Measurements from ENCODE around the gene FAM83C. TPM values are rescaled to one million over a fixed set of nuclear protein-coding genes. Genes with fewer than 3 reads are reported as not detected.

FAM83C gene
- polyA plus RNA-seq, 3 donors: not detected

DNA sequence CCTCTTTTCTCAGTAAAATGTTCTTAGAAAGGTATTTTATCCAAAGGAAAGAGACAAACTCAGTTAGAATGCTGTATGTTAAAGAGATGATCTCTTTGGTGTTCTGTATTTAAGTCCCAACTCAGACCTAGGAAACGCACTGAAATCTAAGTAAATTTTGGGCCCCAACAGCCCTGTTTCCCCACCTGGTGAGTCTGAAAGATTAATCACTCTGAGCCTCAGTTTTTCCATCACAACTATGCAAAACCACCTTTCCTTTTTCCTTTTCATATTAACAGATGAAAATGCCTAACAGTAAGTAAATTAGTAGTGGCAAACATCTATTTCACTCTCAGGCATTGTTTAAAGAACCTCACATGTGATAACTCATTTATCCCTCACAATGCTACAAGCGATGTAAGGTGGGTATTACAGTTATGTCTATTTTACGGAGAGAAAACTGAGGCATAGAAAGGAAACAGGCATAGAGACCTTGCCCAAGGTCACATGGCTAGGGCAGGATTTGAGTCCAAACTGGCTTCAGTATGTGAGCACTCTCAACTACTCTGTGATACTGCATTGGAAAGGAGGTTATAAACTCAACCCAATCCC lies 36.0 kb upstream of the FAM83C start:
- Histone ChIP-seq H3K79me2 (ENCODE audit: insufficient read depth, low read length) (no peaks in the 10 kb centered on the region), H3K27ac (ENCODE audit: low read depth in 1 of 2, low read length in 2 of 2) (no peak overlapping the region), H3K9me3 (replicated peaks in 1 of 2; ENCODE audit: control insufficient read depth in 1 of 2, insufficient read depth in 1 of 2, low read length in 2 of 2) (no peaks in the 10 kb centered on the region), H4K20me1 (ENCODE audit: insufficient read depth, low read length) (no peaks in the 10 kb centered on the region), H3K36me3 (replicated peaks in 1 of 2; ENCODE audit: control insufficient read depth in 1 of 2, insufficient read depth in 2 of 2, low read length in 2 of 2) (peaks cover 3 to 9% of the 10 kb centered on the region in 2 donors), H3K4me3 (replicated peaks in 1 of 3; ENCODE audit: low read depth in 2 of 3, low read length in 3 of 3) (no peak overlapping the region), H3K9ac (ENCODE audit: insufficient read depth, low read length, poor library complexity, severe bottlenecking) (no peak overlapping the region), H3K4me2 (replicated peaks; ENCODE audit: extremely low read depth, low read length, poor library complexity, severe bottlenecking) (no peak overlapping the region), H2AFZ (ENCODE audit: insufficient read depth, low read depth, low read length, poor library complexity, severe bottlenecking) (no peak overlapping the region), H3K4me1 (ENCODE audit: control insufficient read depth in 1 of 2, insufficient read depth in 2 of 2, low read length in 2 of 2) (peaks cover 20 to 25% of the 10 kb centered on the region in 2 donors), H3K27me3 (ENCODE audit: control insufficient read depth in 2 of 2, insufficient read depth in 2 of 2, low read length in 2 of 2) (no peaks in the 10 kb centered on the region)
- intact Hi-C loops (cut with micrococcal nuclease): loop anchor here in 1 of 2 donors (2.0 kb wide), 1 partner anchor 45 kb away; no protein-coding TSS in a partner anchor
- no peak for TF ChIP-seq CTCF (IDR thresholded peaks at IDR 0.05)
- 80% methylated on average over 1 of the region's 3 CpGs for WGBS (ENCODE audit: insufficient coverage)
- Mint-ChIP-seq H3K27ac (peak overlapping the region in 2 of 7 donors; percentile 6), H3K27me3 (ENCODE audit: low read depth in 3 of 3) (peaks cover 0 to 2% (median 0%) of the 10 kb centered on the region in 3 donors), H3K4me1 (peaks cover 28% of the 10 kb centered on the region), H3K36me3 (peaks cover 12 to 15% of the 10 kb centered on the region in 2 donors), H3K9me3 (no peaks in the 10 kb centered on the region), H3K4me3 (no peak overlapping the region)
- no peak for DNase-seq

- Mint-ChIP-seq H3K4me1 (peaks cover 28% of the 10 kb centered on the region), H3K4me3 (no peak overlapping the region), H3K36me3 (peaks cover 12 to 14% of the 10 kb centered on the region in 2 donors), H3K9me3 (no peaks in the 10 kb centered on the region), H3K27ac (peak overlapping the region in 3 of 7 donors; percentile 10 to 78 (median 16)), H3K27me3 (ENCODE audit: low read depth in 3 of 3) (peaks cover 0 to 2% (median 0%) of the 10 kb centered on the region in 3 donors)
- peak in 2 of 3 donors; percentile 25 to 34 for DNase-seq
- Histone ChIP-seq H3K36me3 (replicated peaks in 1 of 2; ENCODE audit: control insufficient read depth in 1 of 2, insufficient read depth in 2 of 2, low read length in 2 of 2) (peaks cover 3 to 9% of the 10 kb centered on the region in 2 donors), H2AFZ (ENCODE audit: insufficient read depth, low read depth, low read length, poor library complexity, severe bottlenecking) (no peak overlapping the region), H3K79me2 (ENCODE audit: insufficient read depth, low read length) (no peaks in the 10 kb centered on the region), H3K4me1 (ENCODE audit: control insufficient read depth in 1 of 2, insufficient read depth in 2 of 2, low read length in 2 of 2) (peaks cover 20 to 25% of the 10 kb centered on the region in 2 donors), H3K27me3 (ENCODE audit: control insufficient read depth in 2 of 2, insufficient read depth in 2 of 2, low read length in 2 of 2) (no peaks in the 10 kb centered on the region), H4K20me1 (ENCODE audit: insufficient read depth, low read length) (no peaks in the 10 kb centered on the region), H3K4me2 (replicated peaks; ENCODE audit: extremely low read depth, low read length, poor library complexity, severe bottlenecking) (no peak overlapping the region), H3K4me3 (replicated peaks in 1 of 3; ENCODE audit: low read depth in 2 of 3, low read length in 3 of 3) (no peak overlapping the region), H3K9me3 (replicated peaks in 1 of 2; ENCODE audit: control insufficient read depth in 1 of 2, insufficient read depth in 1 of 2, low read length in 2 of 2) (no peaks in the 10 kb centered on the region), H3K27ac (ENCODE audit: low read depth in 1 of 2, low read length in 2 of 2) (peak overlapping the region in 1 of 2 donors; percentile 46), H3K9ac (ENCODE audit: insufficient read depth, low read length, poor library complexity, severe bottlenecking) (no peak overlapping the region)
- intact Hi-C loops (cut with micrococcal nuclease): no loop called here
- 100% methylated on average over 3 of the region's 4 CpGs for WGBS (ENCODE audit: insufficient coverage)
- TF ChIP-seq CTCF (IDR thresholded peaks at IDR 0.05): no peak
These were observed 35.1 kb upstream of the FAM83C start for GRCh38 chr20:35327074-35327976.
